H9 (cell line): ENCODE results near the gene GPR141. TPM values are rescaled to one million over a fixed set of nuclear protein-coding genes. Genes with fewer than 3 reads are reported as not detected.

ENCODE experiments used
- DNase-seq: peaks from one replicate; pipeline ENCODE4 v3.0.0-alpha.2; 2017
- H2AFZ ChIP-seq: one replicate; pipeline ENCODE4 v1.6.1; 2013; ENCODE audit warnings: mild to moderate bottlenecking, low read length, control low read depth, moderate library complexity
- H2AK5ac ChIP-seq: 2 replicates; pipeline ENCODE4 v1.6.1; 2013; ENCODE audit warnings: low read length, control low read depth, mixed read lengths; ENCODE audit not compliant: insufficient read length
- H2BK120ac ChIP-seq: one replicate; pipeline ENCODE4 v1.6.1; 2013; ENCODE audit warnings: low read depth, mild to moderate bottlenecking, low read length, control low read depth, inconsistent platforms; ENCODE audit not compliant: poor library complexity, severe bottlenecking
- H2BK12ac ChIP-seq: 2 replicates; pipeline ENCODE4 v1.6.1; 2013; ENCODE audit warnings: low read length, control low read depth, mixed read lengths, low read depth; ENCODE audit not compliant: insufficient read length
- H2BK15ac ChIP-seq: 2 replicates; pipeline ENCODE4 v1.6.1; 2013; ENCODE audit warnings: low read depth, low read length, control low read depth
- H2BK20ac ChIP-seq: one replicate; pipeline ENCODE4 v1.6.1; 2013; ENCODE audit warnings: low read depth, mild to moderate bottlenecking, low read length, control low read depth, inconsistent platforms; ENCODE audit not compliant: poor library complexity, severe bottlenecking
- H2BK5ac ChIP-seq: 2 replicates; pipeline ENCODE4 v1.6.1; 2013; ENCODE audit warnings: low read length, control low read depth, mixed read lengths; ENCODE audit not compliant: insufficient read length
- H3K14ac ChIP-seq: 2 replicates; pipeline ENCODE4 v1.6.1; 2013; ENCODE audit warnings: low read length, control low read depth; ENCODE audit not compliant: insufficient read depth
- H3K18ac ChIP-seq: 2 replicates; pipeline ENCODE4 v1.6.1; 2013; ENCODE audit warnings: low read depth, mild to moderate bottlenecking, mixed read lengths, low read length, control low read depth; ENCODE audit not compliant: insufficient read length
- H3K23ac ChIP-seq: 2 replicates; pipeline ENCODE4 v1.6.1; 2013; ENCODE audit warnings: low read length, control low read depth, mixed read lengths, low read depth; ENCODE audit not compliant: insufficient read length
- H3K23me2 ChIP-seq: 2 replicates; pipeline ENCODE4 v1.6.1; 2013; ENCODE audit warnings: low read depth, mild to moderate bottlenecking, mixed read lengths, low read length, control low read depth; ENCODE audit not compliant: insufficient read length, poor library complexity, severe bottlenecking
- H3K27ac ChIP-seq: 2 replicates; pipeline ENCODE4 v1.5.1; 2013; ENCODE audit warnings: low read length, control low read depth, mixed read lengths, low read depth; ENCODE audit not compliant: insufficient read length
- H3K27me3 ChIP-seq: 2 replicates; pipeline ENCODE4 v1.6.1; 2013; ENCODE audit warnings: low read length, control low read depth, inconsistent platforms; ENCODE audit not compliant: insufficient read depth
- H3K4ac ChIP-seq: 2 replicates; pipeline ENCODE4 v1.6.1; 2013; ENCODE audit warnings: low read depth, mild to moderate bottlenecking, control low read depth, inconsistent platforms, low read length, moderate library complexity
- H3K4me1 ChIP-seq: 2 replicates; pipeline ENCODE4 v1.6.1; 2013; ENCODE audit warnings: low read length, control low read depth, inconsistent platforms; ENCODE audit not compliant: insufficient read depth
- H3K4me2 ChIP-seq: 2 replicates; pipeline ENCODE4 v1.6.1; 2013; ENCODE audit warnings: low read length, control low read depth, mixed read lengths; ENCODE audit not compliant: insufficient read length, insufficient read depth
- H3K56ac ChIP-seq: 2 replicates; pipeline ENCODE4 v1.6.1; 2013; ENCODE audit warnings: low read depth, mild to moderate bottlenecking, mixed read lengths, low read length, control low read depth; ENCODE audit not compliant: insufficient read length
- H3K79me1 ChIP-seq: 2 replicates; pipeline ENCODE4 v1.6.1; 2013; ENCODE audit warnings: low read depth, mild to moderate bottlenecking, moderate library complexity, low read length, control low read depth, inconsistent platforms; ENCODE audit not compliant: insufficient read depth, poor library complexity, severe bottlenecking
- H3K79me2 ChIP-seq: 2 replicates; pipeline ENCODE4 v1.6.1; 2013; ENCODE audit warnings: low read length, control low read depth, inconsistent platforms; ENCODE audit not compliant: insufficient read depth
- H3K9ac ChIP-seq: 2 replicates; pipeline ENCODE4 v1.6.1; 2013; ENCODE audit warnings: low read length, control low read depth, mixed read lengths; ENCODE audit not compliant: insufficient read length; ENCODE audit errors: extremely low read depth
- H3K9me3 ChIP-seq: one replicate; pipeline ENCODE4 v1.6.1; 2013; ENCODE audit warnings: low read depth, low read length, inconsistent platforms; ENCODE audit not compliant: control insufficient read depth
- H3T11ph ChIP-seq: one replicate; pipeline ENCODE4 v1.6.1; 2013; ENCODE audit warnings: mild to moderate bottlenecking, low read length, control low read depth, inconsistent platforms
- H4K20me1 ChIP-seq: one replicate; pipeline ENCODE4 v1.6.1; 2013; ENCODE audit not compliant: control insufficient read depth, insufficient read length, insufficient read depth
- H4K5ac ChIP-seq: 2 replicates; pipeline ENCODE4 v1.6.1; 2013; ENCODE audit warnings: low read depth, mild to moderate bottlenecking, mixed read lengths, low read length, control low read depth; ENCODE audit not compliant: insufficient read length
- H4K8ac ChIP-seq: replicated peaks from 2 replicates; pipeline ENCODE4 v1.6.1; 2013; ENCODE audit warnings: low read length, control low read depth, mixed read lengths, low read depth; ENCODE audit not compliant: insufficient read length
- H4K91ac ChIP-seq: 2 replicates; pipeline ENCODE4 v1.6.1; 2013; ENCODE audit warnings: low read depth, mild to moderate bottlenecking, moderate library complexity, mixed read lengths, low read length, control low read depth; ENCODE audit not compliant: insufficient read length
- H3K27ac Mint-ChIP-seq, 3 experiments: 2 replicates in 2 of 3; 3 replicates in 1 of 3; pipeline ENCODE4 v1.8.0; 2020 to 2021; ENCODE audit warnings: mixed read lengths in 3 of 3, mild to moderate bottlenecking in 1 of 3, moderate library complexity in 1 of 3
- H3K27me3 Mint-ChIP-seq: 2 replicates; pipeline ENCODE4 v1.8.0; 2021; ENCODE audit warnings: low read depth, mild to moderate bottlenecking, moderate library complexity, mixed read lengths
- H3K36me3 Mint-ChIP-seq, 3 experiments: 2 replicates in 2 of 3; 3 replicates in 1 of 3; pipeline ENCODE4 v1.8.0; 2020 to 2021; ENCODE audit warnings: low read depth in 3 of 3, mixed read lengths in 3 of 3; ENCODE audit not compliant: insufficient read depth in 1 of 3
- H3K4me1 Mint-ChIP-seq, 2 experiments: 2 replicates each; pipeline ENCODE4 v1.8.0; 2020; ENCODE audit warnings: mixed read lengths in 2 of 2
- H3K4me3 Mint-ChIP-seq, 2 experiments: 2 replicates in 1 of 2; 3 replicates in 1 of 2; pipeline ENCODE4 v1.8.0; 2020 to 2021; ENCODE audit warnings: mild to moderate bottlenecking in 2 of 2, mixed read lengths in 2 of 2, moderate library complexity in 1 of 2
- H3K9me3 Mint-ChIP-seq, 2 experiments: 2 replicates in 1 of 2; 3 replicates in 1 of 2; pipeline ENCODE4 v1.8.0; 2020; ENCODE audit warnings: mild to moderate bottlenecking in 2 of 2, mixed read lengths in 2 of 2, moderate library complexity in 1 of 2
- CTCF ChIP-seq: fragments of 200-600 bp; sonication (generic); conservative IDR thresholded peaks from 3 replicates; pipeline ENCODE4 v1.8.0; 2021; ENCODE audit warnings: antibody characterized with exemption, mild to moderate bottlenecking
- WGBS: extraction: QIAGEN DNeasy Blood & Tissue Kit; methylation state at CpG from one replicate; pipeline ENCODE4 v1.1.7; 2013; ENCODE audit warnings: missing lambda C conversion rate, low lambda C conversion rate, mixed read lengths; ENCODE audit not compliant: insufficient read length; ENCODE audit errors: extremely low coverage; 5-methylcytosine and 5-hydroxymethylcytosine counted together
- total RNA-seq: library from RNA; stranded (reverse); gene quantifications from 2 replicates; pipeline ENCODE4 v1.2.1, GENCODE V29; 2021

GPR141 gene
- total RNA-seq, 1 experiment from 2014 or later: 0.50 TPM

GRCh38 chr7:37670436-37670835 is 13.1 kb upstream of the GPR141 start:
- peaks cover 7% of the 10 kb centered on the region for H3K4me1 ChIP-seq
- H3K9me3 ChIP-seq: no peaks in the 10 kb centered on the region
- H2BK120ac ChIP-seq: no peak overlapping the region
- no peak overlapping the region for H3K23ac ChIP-seq
- no peak overlapping the region for H3K18ac ChIP-seq
- H3K4ac ChIP-seq: no peak overlapping the region
- H3K9ac ChIP-seq: no peak overlapping the region
- H3K14ac ChIP-seq: no peak overlapping the region
- whole genome bisulfite sequencing: no CpG with 5 or more reads among the region's 1 CpG
- no peak overlapping the region for H3K4me2 ChIP-seq
- no peak overlapping the region for H2AFZ ChIP-seq
- Mint-ChIP-seq H3K27me3 (no peaks in the 10 kb centered on the region), H3K36me3 (no peaks in the 10 kb centered on the region), H3K9me3 (no peaks in the 10 kb centered on the region), H3K4me1 (peaks cover 23% of the 10 kb centered on the region in 2 experiments), H3K4me3 (no peak overlapping the region), H3K27ac (no peak overlapping the region)
- H4K5ac ChIP-seq: no peak overlapping the region
- no peaks in the 10 kb centered on the region for H3K27me3 ChIP-seq
- no peaks in the 10 kb centered on the region for H3K23me2 ChIP-seq
- no peak overlapping the region for H4K91ac ChIP-seq
- no peak overlapping the region for H2BK5ac ChIP-seq
- H2BK12ac ChIP-seq: no peak overlapping the region
- H3T11ph ChIP-seq: no peak overlapping the region
- H3K79me1 ChIP-seq: no peaks in the 10 kb centered on the region
- no peak overlapping the region for H2AK5ac ChIP-seq
- no peak overlapping the region for H3K56ac ChIP-seq
- TF ChIP-seq CTCF: no peak
- no peak overlapping the region for H2BK20ac ChIP-seq
- H2BK15ac ChIP-seq: no peak overlapping the region
- no peak for DNase-seq
- no peak overlapping the region for H4K8ac ChIP-seq
- H3K79me2 ChIP-seq: no peaks in the 10 kb centered on the region
- H4K20me1 ChIP-seq: no peaks in the 10 kb centered on the region
- no peak overlapping the region for H3K27ac ChIP-seq
